Calu3 (cell line): Measurements from ENCODE around the gene REEP5. TPM values are rescaled to one million over a fixed set of nuclear protein-coding genes. Genes with fewer than 3 reads are reported as not detected.

Source experiments
- BruUV-seq: library from RNA; stranded (reverse); fragments of 400-500 nt; replicated peaks from 2 replicates; lab custom pipeline; 2021; lab: Mats Ljungman, UMichigan
- CTCF ChIA-PET: fragments of 300-600 bp; sonication (Branson Sonifier 250); formaldehyde crosslinking; loops from one replicate; lab custom pipeline; 2022; ENCODE audit warnings: antibody characterized with exemption; lab: Charles Lee
- DNase-seq: peaks from one replicate; pipeline ENCODE4 v3.0.0; 2022
- H3K27ac Mint-ChIP-seq: one replicate; pipeline ENCODE4 v1.8.0; 2022; ENCODE audit warnings: mixed read lengths; ENCODE audit not compliant: unreplicated experiment
- H3K27me3 Mint-ChIP-seq: one replicate; pipeline ENCODE4 v1.8.0; 2022; ENCODE audit warnings: mixed read lengths; ENCODE audit not compliant: unreplicated experiment
- H3K36me3 Mint-ChIP-seq: one replicate; pipeline ENCODE4 v1.8.0; 2022; ENCODE audit warnings: mild to moderate bottlenecking, moderate library complexity, mixed read lengths; ENCODE audit not compliant: insufficient read depth, unreplicated experiment
- H3K4me1 Mint-ChIP-seq: one replicate; pipeline ENCODE4 v1.8.0; 2022; ENCODE audit warnings: mild to moderate bottlenecking, low read depth, mixed read lengths; ENCODE audit not compliant: unreplicated experiment
- H3K4me3 Mint-ChIP-seq: one replicate; pipeline ENCODE4 v1.8.0; 2022; ENCODE audit warnings: mild to moderate bottlenecking, low read depth, moderate library complexity, mixed read lengths; ENCODE audit not compliant: unreplicated experiment
- H3K9me3 Mint-ChIP-seq: one replicate; pipeline ENCODE4 v1.8.0; 2022; ENCODE audit warnings: low read depth, mixed read lengths; ENCODE audit not compliant: unreplicated experiment
- CTCF ChIP-seq: fragments of 200-600 bp; IDR thresholded peaks from one replicate; pipeline ENCODE4 v1.8.0; 2022; ENCODE audit warnings: antibody characterized with exemption; ENCODE audit not compliant: unreplicated experiment
- intact Hi-C: fragments of 100-400 bp; cut with micrococcal nuclease; formaldehyde crosslinking; loops from one replicate; pipeline ENCODE4 v1.10.0; 2022; ENCODE audit not compliant: unreplicated experiment
- total RNA-seq: library from RNA; stranded (reverse); gene quantifications from 2 replicates; pipeline ENCODE4 v1.2.3, GENCODE V29; 2022

The REEP5 gene
- total RNA-seq, 1 experiment from 2014 or later: 123 TPM

GRCh38 chr5:112938286-112938685 is 16.3 kb upstream of the REEP5 start:
- CTCF ChIA-PET: interaction anchor here (0.5 to 0.7 kb wide), 4 partner anchors 150 to 1216 kb away, joined by 3 to 15 read pairs (median 3); no protein-coding TSS in a partner anchor
- Mint-ChIP-seq H3K9me3 (no peaks in the 10 kb centered on the region), H3K36me3 (no peaks in the 10 kb centered on the region), H3K27me3 (no peaks in the 10 kb centered on the region), H3K27ac (no peak overlapping the region), H3K4me1 (no peaks in the 10 kb centered on the region), H3K4me3 (no peak overlapping the region)
- TF ChIP-seq CTCF: no peak
- intact Hi-C loops: no loop called here
- no TSS peak for BruUV-seq
- no peak for DNase-seq

GRCh38 chr5:112935675-112936074 is 13.6 kb upstream of the REEP5 start:
- no peaks in the 10 kb centered on the region for H3K27me3 Mint-ChIP-seq
- no peak overlapping the region for H3K27ac Mint-ChIP-seq
- no peak overlapping the region for H3K4me3 Mint-ChIP-seq
- no TSS peak for BruUV-seq
- CTCF ChIA-PET: interaction anchor here (0.7 kb wide), 1 partner anchor 283 kb away, joined by 5 read pairs; no protein-coding TSS in a partner anchor
- no peak for DNase-seq
- no peaks in the 10 kb centered on the region for H3K4me1 Mint-ChIP-seq
- intact Hi-C loops: no loop called here
- H3K9me3 Mint-ChIP-seq: no peaks in the 10 kb centered on the region
- no peak for TF ChIP-seq CTCF
- no peaks in the 10 kb centered on the region for H3K36me3 Mint-ChIP-seq

GRCh38 chr5:112934366-112934663 is 12.3 kb upstream of the REEP5 start:
- no peak overlapping the region for H3K4me3 Mint-ChIP-seq
- CTCF ChIA-PET: no interaction called here
- no peaks in the 10 kb centered on the region for H3K4me1 Mint-ChIP-seq
- no peak for TF ChIP-seq CTCF
- H3K9me3 Mint-ChIP-seq: no peaks in the 10 kb centered on the region
- H3K36me3 Mint-ChIP-seq: no peaks in the 10 kb centered on the region
- no peak overlapping the region for H3K27ac Mint-ChIP-seq
- intact Hi-C loops: no loop called here
- DNase-seq: no peak
- no peaks in the 10 kb centered on the region for H3K27me3 Mint-ChIP-seq
- no TSS peak for BruUV-seq

GRCh38 chr5:112933651-112934365 is 11.8 kb upstream of the REEP5 start:
- Mint-ChIP-seq H3K4me3 (no peak overlapping the region), H3K4me1 (no peaks in the 10 kb centered on the region), H3K9me3 (no peaks in the 10 kb centered on the region), H3K27ac (no peak overlapping the region), H3K27me3 (no peaks in the 10 kb centered on the region), H3K36me3 (no peaks in the 10 kb centered on the region)
- intact Hi-C loops: no loop called here
- BruUV-seq: no TSS peak
- TF ChIP-seq CTCF: no peak
- CTCF ChIA-PET: interaction anchor here (0.6 kb wide), 1 partner anchor 18 kb away, joined by 5 read pairs; no protein-coding TSS in a partner anchor
- no peak for DNase-seq
